ENCODE results near the gene SRCAP.

SRCAP gene

GRCh38 chr16:30698816-30699614, at the start of gene SRCAP:
Gene SRCAP (plus strand): TSS chr16:30699171. CDS start chr16:30700825, 1,654 bp downstream.
- DNase-seq (ENCODE audit: low read depth in 3 of 3): peak; percentile 77 to 82 (median 80)

GRCh38 chr16:30649725-30650368, 49.1 kb upstream of the SRCAP start:
- peak in 2 of 3 experiments; percentile 20 to 33 for DNase-seq (ENCODE audit: low read depth in 3 of 3)

DNA sequence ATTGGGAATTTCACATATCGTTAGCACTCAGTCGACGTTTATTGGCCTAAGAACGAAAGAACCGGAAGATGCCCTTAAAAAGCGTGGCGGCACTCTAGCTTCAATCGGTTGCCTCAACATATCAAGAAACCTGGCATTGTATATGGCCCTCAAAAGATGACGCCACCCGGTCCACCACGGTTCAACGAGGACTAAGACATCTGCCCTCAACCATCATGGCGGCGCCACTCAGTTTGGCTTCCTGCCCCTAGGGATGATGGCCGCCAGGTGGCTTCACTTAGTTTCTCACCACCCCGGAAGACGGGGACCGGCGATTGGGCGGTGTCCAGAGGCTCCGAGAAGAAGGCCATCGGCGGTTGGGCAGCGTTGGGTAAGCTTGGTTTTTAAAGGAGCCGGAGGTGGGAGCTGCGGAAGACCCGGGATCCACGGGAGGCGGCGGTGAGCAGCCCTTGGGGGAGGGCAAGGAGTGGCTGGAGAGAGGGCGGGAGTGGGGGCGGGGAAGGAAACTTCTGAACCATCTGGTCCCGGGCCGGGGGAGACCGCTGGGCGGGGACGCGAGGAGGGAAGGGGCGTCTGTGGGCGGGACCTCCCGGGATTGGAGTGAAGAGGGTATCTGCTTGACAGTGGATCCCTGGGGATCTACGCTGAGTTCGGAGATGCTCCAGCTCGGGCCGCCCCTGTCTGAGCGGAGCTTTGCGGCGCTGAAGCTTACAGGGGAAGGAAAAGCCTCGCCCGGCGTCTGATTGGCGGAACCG, 48.4 kb upstream of the SRCAP start, which contains the start of gene PRR14:
TSS of gene PRR14 (plus strand) at position 592 of the 755 bp plus-strand sequence. CDS start 686 bp downstream, outside the sequence.
- peak; percentile 92 to 98 (median 96) for DNase-seq (ENCODE audit: low read depth in 3 of 3)

GRCh38 chr16:30651124-30652004, 47.6 kb upstream of the SRCAP start:
- peak; percentile 53 to 66 (median 58) for DNase-seq (ENCODE audit: low read depth in 3 of 3)

DNA sequence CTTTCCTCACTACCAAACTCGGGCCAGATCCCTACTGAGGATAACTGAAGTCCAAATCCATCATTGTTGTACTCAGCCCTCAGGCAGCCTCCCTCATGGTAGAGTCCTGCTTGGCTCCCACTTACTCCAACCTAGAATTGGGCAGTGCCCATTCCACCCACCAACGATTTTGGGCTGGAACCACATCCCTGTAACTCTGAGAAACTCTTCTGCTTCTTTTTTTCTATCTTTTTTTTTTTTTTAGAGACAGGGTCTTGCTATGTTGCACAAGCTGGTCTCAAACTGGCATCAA, 47.0 kb upstream of the SRCAP start:
- DNase-seq (ENCODE audit: low read depth in 3 of 3): no peak

- no peak for DNase-seq (ENCODE audit: low read depth in 3 of 3)
Measured at GRCh38 chr16:30652718-30653117, 46.3 kb upstream of the SRCAP start.

DNA sequence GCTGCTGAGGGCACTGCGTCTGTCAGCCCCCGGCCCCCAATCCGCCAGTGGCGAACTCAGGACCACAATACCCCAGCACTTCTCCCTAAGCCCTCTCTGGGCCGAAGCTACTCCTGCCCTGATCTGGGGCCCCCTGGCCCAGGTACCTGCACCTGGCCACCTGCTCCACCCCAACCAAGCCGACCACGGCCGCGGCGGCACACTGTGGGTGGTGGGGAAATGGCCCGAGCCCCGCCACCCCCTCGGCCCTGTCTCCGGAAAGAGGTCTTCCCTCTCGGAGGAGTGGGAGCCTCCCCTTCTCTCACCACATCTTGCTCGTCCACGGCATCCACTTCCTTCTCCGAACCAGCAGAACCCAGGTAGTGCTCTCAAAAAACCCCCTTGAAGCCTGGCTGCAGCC, 44.1 kb upstream of the SRCAP start:
- DNase-seq (ENCODE audit: low read depth in 3 of 3): no peak

DNA sequence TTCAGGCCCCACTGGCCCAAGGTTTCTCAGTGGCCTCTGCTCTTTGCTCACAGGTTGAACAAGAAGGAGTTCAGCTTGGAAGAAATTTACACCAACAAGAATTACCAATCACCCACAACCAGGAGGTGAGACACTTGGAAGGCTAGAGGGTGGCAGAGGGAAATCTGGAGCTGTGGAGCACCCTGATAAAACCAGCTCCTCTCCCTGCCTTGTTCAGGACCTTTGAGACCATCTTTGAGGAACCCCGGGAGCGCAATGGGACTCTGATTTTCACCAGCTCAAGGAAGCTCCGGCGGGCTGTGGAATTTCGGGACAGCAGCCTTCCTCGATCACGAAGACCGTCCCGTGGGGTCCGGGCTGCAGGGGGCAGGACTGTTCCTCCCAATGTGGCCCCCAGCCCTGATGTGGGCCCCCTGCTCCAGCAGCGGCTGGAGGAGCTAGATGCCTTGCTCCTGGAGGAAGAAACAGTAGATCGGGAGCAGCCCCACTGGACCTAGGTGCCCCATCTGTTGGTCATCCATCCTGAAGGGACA, 43.1 kb upstream of the SRCAP start:
- no peak for DNase-seq (ENCODE audit: low read depth in 3 of 3)

- no peak for DNase-seq (ENCODE audit: low read depth in 3 of 3)
Measured at GRCh38 chr16:30656388-30656787, 42.6 kb upstream of the SRCAP start.

- DNase-seq (ENCODE audit: low read depth in 3 of 3): no peak
Measured at GRCh38 chr16:30656974-30657865, 41.8 kb upstream of the SRCAP start.

GRCh38 chr16:30657866-30658730, 40.9 kb upstream of the SRCAP start, which contains the start of gene FBRS:
Gene FBRS (plus strand): TSS chr16:30658431. CDS start chr16:30659519, 1,088 bp downstream.
- peak; percentile 100 for DNase-seq (ENCODE audit: low read depth in 3 of 3)

DNA sequence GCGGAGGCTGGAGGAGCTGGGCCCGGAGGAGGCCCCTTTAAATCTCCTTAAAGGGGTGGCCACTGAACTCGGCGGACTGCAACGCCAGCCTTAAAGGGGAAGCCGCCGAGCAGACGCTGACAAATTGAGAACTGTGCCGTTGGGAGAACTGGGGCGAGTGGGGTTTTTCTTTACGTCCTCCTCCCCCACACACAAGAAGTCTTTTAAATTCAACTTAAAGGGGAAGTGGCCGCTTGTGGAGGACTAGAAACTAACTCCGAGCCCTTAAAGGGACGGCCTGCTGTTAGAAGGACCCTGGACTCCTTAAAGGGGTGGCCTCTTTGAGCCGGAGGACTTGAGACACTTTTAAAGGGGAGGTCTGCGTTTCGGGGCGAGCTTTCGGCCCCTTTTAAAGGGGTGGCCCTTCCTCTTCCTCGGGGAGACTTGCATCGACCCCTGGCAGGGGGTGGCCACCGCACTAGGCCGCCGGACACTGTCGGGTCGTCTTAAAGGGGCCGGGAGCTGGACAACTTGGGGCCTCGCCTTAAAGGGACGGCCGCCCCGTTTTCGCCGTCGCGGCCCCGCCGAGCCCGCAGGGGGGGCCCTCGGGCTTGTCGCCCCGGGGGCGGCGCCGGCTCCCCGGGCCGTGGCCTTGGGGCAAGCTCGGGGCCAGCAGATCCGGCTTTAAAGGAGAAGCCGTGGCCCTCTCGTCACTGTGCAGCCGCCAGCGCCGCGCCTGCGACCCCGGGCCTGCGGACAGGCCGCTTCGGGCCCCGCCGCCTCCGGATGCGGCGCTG, 40.1 kb upstream of the SRCAP start:
- DNase-seq (ENCODE audit: low read depth in 3 of 3): peak; percentile 63 to 94 (median 91)

DNA sequence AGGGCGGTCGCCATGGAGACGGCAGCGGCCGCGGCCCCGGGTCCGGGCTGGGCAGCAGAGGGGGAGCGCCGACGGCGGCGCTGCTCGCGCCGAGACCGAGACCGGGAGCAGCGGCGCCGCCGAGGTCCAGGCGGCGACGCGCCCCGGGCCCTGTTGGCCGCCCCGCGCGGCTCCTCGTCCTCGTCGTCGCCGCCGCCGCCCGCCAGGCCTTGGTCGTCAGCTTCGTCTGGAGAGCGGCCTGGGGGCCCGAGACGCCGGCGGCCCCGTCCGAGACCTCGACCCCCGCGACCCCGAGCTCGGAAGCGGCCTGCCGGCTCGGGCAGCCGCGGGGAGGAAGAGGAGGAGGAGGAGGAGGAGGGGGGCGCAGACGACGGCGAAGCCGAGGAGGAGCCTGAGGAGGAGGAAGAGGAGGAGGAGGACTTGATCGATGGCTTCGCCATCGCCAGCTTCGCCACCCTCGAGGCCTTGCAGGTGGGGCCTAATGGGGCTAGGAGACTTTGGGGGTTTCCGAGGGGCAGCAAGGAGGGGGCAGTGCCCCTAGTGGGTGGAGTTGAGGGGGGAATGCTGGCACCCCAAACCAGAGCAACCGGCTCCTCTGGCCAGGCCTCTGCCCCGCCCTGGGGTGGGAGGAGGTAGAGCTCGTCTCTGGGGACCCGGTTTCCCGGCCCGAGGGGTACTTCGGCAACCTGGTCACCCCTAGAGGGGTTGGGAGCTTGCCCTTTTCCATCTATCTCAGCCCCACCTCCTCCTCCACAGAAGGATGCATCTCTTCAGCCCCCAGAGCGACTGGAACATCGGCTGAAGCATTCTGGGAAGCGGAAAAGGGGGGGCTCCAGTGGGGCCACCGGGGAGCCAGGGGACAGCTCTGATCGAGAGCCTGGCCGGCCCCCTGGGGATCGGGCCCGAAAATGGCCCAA, 39.2 kb upstream of the SRCAP start:
- DNase-seq (ENCODE audit: low read depth in 3 of 3): peak in 2 of 3 experiments; percentile 27 to 44

DNA sequence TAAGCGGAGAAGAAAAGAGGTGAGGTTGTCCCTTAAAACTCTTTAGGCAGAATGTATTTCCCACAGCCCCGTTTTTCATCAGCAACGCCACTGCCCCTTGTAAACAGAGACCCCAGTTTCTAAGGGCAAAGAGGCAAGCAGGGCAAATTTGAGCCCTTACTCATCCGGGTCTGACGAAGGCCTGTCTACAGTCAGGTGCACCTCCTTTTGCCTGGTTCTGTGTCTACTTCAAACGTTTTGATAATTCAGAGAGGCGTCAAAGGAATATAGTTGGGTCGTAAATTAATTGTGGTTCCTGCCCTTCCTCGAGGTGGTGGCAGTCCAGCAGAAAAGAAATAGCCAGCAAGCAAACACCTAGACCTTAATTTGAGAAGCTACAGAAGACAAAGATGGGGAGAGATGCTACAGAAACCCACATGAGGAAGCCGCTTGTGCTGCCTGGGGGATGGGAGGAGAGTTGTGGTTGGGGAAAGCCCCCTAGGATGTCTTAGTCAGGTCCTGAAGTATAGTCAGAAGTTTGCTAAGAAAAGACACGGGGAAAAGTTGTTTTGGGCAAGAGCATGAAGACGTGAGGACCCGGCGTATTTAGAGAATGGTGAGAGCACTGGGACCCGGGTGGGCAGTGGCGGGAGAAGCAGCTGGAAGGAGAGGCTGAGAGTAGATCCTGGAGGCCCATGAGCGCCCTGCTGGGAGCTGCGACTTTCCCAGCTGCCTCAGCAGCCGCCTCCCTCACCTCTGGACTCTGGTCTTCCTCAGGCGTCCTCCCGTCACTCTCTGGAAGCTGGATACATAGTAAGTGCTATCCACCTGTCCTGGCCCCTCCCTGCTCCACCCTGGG, 38.3 kb upstream of the SRCAP start:
- peak; percentile 51 to 69 (median 67) for DNase-seq (ENCODE audit: low read depth in 3 of 3)

DNA sequence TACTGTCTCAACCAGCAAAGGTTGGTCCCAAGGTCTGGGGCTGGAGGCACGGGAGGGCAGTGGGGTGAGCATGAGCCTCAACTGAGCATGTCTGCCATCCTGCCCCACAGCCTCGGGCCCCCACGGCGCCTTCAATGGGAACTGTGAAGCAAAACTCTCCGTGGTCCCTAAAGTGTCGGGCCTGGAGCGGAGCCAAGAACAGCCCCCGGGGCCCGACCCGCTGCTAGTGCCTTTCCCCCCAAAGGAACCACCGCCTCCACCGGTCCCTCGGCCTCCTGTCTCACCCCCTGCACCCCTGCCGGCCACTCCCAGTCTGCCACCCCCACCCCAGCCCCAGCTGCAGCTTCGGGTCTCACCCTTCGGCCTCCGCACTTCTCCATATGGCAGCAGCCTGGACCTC, 36.5 kb upstream of the SRCAP start:
- DNase-seq (ENCODE audit: low read depth in 3 of 3): no peak

GRCh38 chr16:30663038-30663437, 35.9 kb upstream of the SRCAP start:
- no peak for DNase-seq (ENCODE audit: low read depth in 3 of 3)
